HCT116 (cell line): ENCODE data around the gene SMTNL1. TPM values are rescaled to one million over a fixed set of nuclear protein-coding genes. Genes with fewer than 3 reads are reported as not detected.

ENCODE experiments used
- ATAC-seq: fragments of 200-7000 bp; cut with Tn5 transposase; 2 replicates; pipeline ENCODE4 v1.9.1; 2020; ENCODE audit warnings: mild to moderate bottlenecking, moderate library complexity
- BruUV-seq: library from RNA; stranded (reverse); fragments of 400-500 nt; replicated peaks from 2 replicates; lab custom pipeline; 2021; lab: Mats Ljungman, UMichigan
- CTCF ChIA-PET: fragments of 300-600 bp; sonication (Branson Sonifier 250); formaldehyde crosslinking; loops from one replicate; lab custom pipeline; 2021; ENCODE audit warnings: antibody characterized with exemption; lab: Charles Lee
- POLR2A ChIA-PET: fragments of 300-600, 350-600 bp; sonication (Branson Sonifier 250); formaldehyde crosslinking; loops from one replicate; lab custom pipeline; 2021; ENCODE audit warnings: antibody characterized with exemption; lab: Charles Lee
- RAD21 ChIA-PET, 2 experiments: fragments of 300-600 bp; sonication (Branson Sonifier 250); formaldehyde crosslinking; loops; one replicate each; lab custom pipeline; 2023; ENCODE audit warnings: low total read pairs in 2 of 2; ENCODE audit not compliant: uncharacterized antibody in 2 of 2, unreplicated experiment in 2 of 2, low non-redundant PET in 1 of 2; lab: Charles Lee
- DNase-seq: peaks from one replicate; pipeline ENCODE4 v3.0.0-alpha.2; 2010; ENCODE audit warnings: low read depth, low spot score
- H2AFZ ChIP-seq: fragments of 200-600 bp; shearing (Covaris generic), sonication (generic); 2 replicates; pipeline ENCODE4 v1.6.1; 2017; ENCODE audit warnings: low read depth, mixed run types, mixed read lengths, antibody characterized with exemption, low read length; ENCODE audit not compliant: poor library complexity, severe bottlenecking
- H3K27ac ChIP-seq: 2 replicates; pipeline ENCODE4 v1.5.1; 2012; ENCODE audit warnings: low read depth, low read length
- H3K27me3 ChIP-seq: fragments of 200-600 bp; sonication (generic); 2 replicates; pipeline ENCODE4 v1.6.1; 2016; ENCODE audit warnings: mixed run types, low read length, mixed read lengths; ENCODE audit not compliant: insufficient read depth
- H3K36me3 ChIP-seq, 2 experiments: fragments of 200-500 bp in 1 of 2; fragments of 200-600 bp in 1 of 2; sonication (Bioruptor generic) in 1 of 2; sonication (generic) in 1 of 2; 2 replicates each; pipeline versions ENCODE4 v1.5.1 to v1.6.1; 2014 to 2016; ENCODE audit warnings: low read length in 2 of 2, inconsistent platforms in 1 of 2, mixed read lengths in 1 of 2, mixed run types in 1 of 2; ENCODE audit not compliant: insufficient read depth in 2 of 2, control insufficient read depth in 1 of 2
- H3K4me1 ChIP-seq, 2 experiments: fragments of 200-600 bp in 1 of 2; sonication (generic) in 1 of 2; 2 replicates each; pipeline versions ENCODE4 v1.5.1 to v1.6.1; 2012 to 2017; ENCODE audit warnings: low read length in 2 of 2, inconsistent platforms in 1 of 2, mild to moderate bottlenecking in 1 of 2, mixed read lengths in 1 of 2, mixed run types in 1 of 2, moderate library complexity in 1 of 2; ENCODE audit not compliant: insufficient read depth in 2 of 2, control insufficient read depth in 1 of 2
- H3K4me2 ChIP-seq: fragments of 200-600 bp; sonication (generic); 2 replicates; pipeline ENCODE4 v1.6.1; 2017; ENCODE audit warnings: mixed run types, low read length, mixed read lengths
- H3K4me3 ChIP-seq, 2 experiments: fragments of 200-600 bp in 1 of 2; sonication (generic) in 1 of 2; replicated peaks in 1 of 2; 2 replicates each; pipeline ENCODE4 v1.5.1; 2011 to 2016; ENCODE audit warnings: low read length in 2 of 2, control low read depth in 1 of 2, low read depth in 1 of 2, mild to moderate bottlenecking in 1 of 2, mixed read lengths in 1 of 2, mixed run types in 1 of 2
- H3K79me2 ChIP-seq: fragments of 200-600 bp; sonication (generic); 2 replicates; pipeline ENCODE4 v1.6.1; 2017; ENCODE audit warnings: mild to moderate bottlenecking, mixed run types, low read length, moderate library complexity, mixed read lengths; ENCODE audit not compliant: insufficient read depth
- H3K9ac ChIP-seq: fragments of 200-600 bp; sonication (generic); 2 replicates; pipeline ENCODE4 v1.6.1; 2016; ENCODE audit warnings: low read length, mixed read lengths
- H3K9me2 ChIP-seq: fragments of 200-600 bp; sonication (generic), shearing (Covaris generic); 2 replicates; pipeline ENCODE4 v1.6.1; 2017; ENCODE audit warnings: mixed run types, mild to moderate bottlenecking, moderate library complexity; ENCODE audit not compliant: insufficient read depth
- H3K9me3 ChIP-seq, 2 experiments: fragments of 200-500 bp in 1 of 2; fragments of 200-600 bp in 1 of 2; sonication (Bioruptor generic) in 1 of 2; sonication (generic) in 1 of 2; 2 replicates each; pipeline ENCODE4 v1.6.1; 2014 to 2017; ENCODE audit warnings: low read length in 2 of 2, mixed read lengths in 2 of 2, inconsistent platforms in 1 of 2, low read depth in 1 of 2, mild to moderate bottlenecking in 1 of 2, mixed run types in 1 of 2, moderate library complexity in 1 of 2; ENCODE audit not compliant: control insufficient read depth in 1 of 2, insufficient read depth in 1 of 2
- H4K20me1 ChIP-seq: fragments of 200-600 bp; sonication (generic), shearing (Covaris generic); 2 replicates; pipeline ENCODE4 v1.6.1; 2017; ENCODE audit warnings: mixed run types, mild to moderate bottlenecking, moderate library complexity; ENCODE audit not compliant: insufficient read depth
- ELF1 ChIP-seq: IDR thresholded peaks from 2 replicates; pipeline ENCODE4 v1.6.1; 2012; ENCODE audit warnings: low read depth, borderline replicate concordance
- EZH2 ChIP-seq: fragments of 200-600 bp; sonication (generic); IDR thresholded peaks from 2 replicates; pipeline ENCODE4 v1.6.1; 2017; ENCODE audit warnings: antibody characterized with exemption, mixed run types
- POLR2A ChIP-seq: IDR thresholded peaks from 2 replicates; pipeline ENCODE4 v1.7.0; 2011; ENCODE audit warnings: borderline replicate concordance; ENCODE audit not compliant: insufficient read depth, insufficient read length; ENCODE audit errors: extremely low read depth
- POLR2AphosphoS5 ChIP-seq: IDR thresholded peaks from 2 replicates; pipeline ENCODE4 v1.6.1; 2011; ENCODE audit warnings: mild to moderate bottlenecking, low read depth, low read length, moderate library complexity
- SIN3A ChIP-seq: IDR thresholded peaks from 2 replicates; pipeline ENCODE4 v1.6.1; 2012; ENCODE audit warnings: low read depth
- SP1 ChIP-seq: IDR thresholded peaks from 2 replicates; pipeline ENCODE4 v1.6.1; 2012; ENCODE audit warnings: low read depth
- TCF7L2 ChIP-seq: IDR thresholded peaks from 2 replicates; pipeline ENCODE4 v1.7.0; 2011; ENCODE audit warnings: borderline replicate concordance, inconsistent platforms; ENCODE audit not compliant: insufficient read depth, insufficient read length; ENCODE audit errors: extremely low read depth
- ZFX ChIP-seq: fragments of 450-650 bp; IDR thresholded peaks from 2 replicates; pipeline ENCODE4 v1.6.1; 2017
- intact Hi-C: fragments of 100-400 bp; cut with micrococcal nuclease; formaldehyde crosslinking; loops from 2 replicates; pipeline ENCODE4 v1.10.0; 2022
- total RNA-seq: library from RNA; stranded (reverse); gene quantifications from one replicate; pipeline ENCODE4 v1.2.1, GENCODE V29; 2021; ENCODE audit not compliant: unreplicated experiment
- TF ChIP-seq, protein P1 (sequence below): IDR thresholded peaks from 2 replicates; pipeline ENCODE4 v1.6.1; 2012
- TF ChIP-seq, protein P2 (sequence below), 3 experiments: fragments of 200-600 bp in 1 of 3; sonication (generic) in 1 of 3; IDR thresholded peaks in 2 of 3; conservative IDR thresholded peaks in 1 of 3; 2 replicates each; pipeline ENCODE4 v1.5.1; 2012 to 2017; ENCODE audit warnings: low read depth in 2 of 3, low read length in 2 of 3, antibody characterized with exemption in 1 of 3, borderline replicate concordance in 1 of 3, control low read depth in 1 of 3, mild to moderate bottlenecking in 1 of 3, mixed read lengths in 1 of 3, mixed run types in 1 of 3, moderate library complexity in 1 of 3; ENCODE audit not compliant: insufficient read depth in 1 of 3

The SMTNL1 gene
- total RNA-seq, 1 experiment from 2014 or later = not detected

DNA sequence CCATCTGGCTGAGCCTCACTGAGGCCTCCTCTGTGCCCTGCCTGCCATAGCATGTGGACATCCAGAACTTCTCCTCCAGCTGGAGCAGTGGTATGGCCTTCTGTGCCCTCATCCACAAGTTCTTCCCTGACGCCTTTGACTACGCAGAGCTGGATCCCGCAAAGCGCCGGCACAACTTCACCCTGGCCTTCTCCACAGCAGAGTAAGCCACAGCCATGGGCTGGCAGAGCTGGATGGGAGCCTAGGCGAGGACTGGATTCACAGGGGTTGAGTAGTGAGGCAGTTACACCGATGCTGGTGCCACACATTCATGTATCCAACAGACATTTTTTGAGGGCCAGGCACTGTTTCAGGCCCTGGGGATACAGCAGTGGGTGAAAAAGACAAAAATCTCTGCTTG, 9.1 kb downstream of the SMTNL1 start:
- BruUV-seq = no TSS peak
- no peak for TF ChIP-seq POLR2AphosphoS5
- TF ChIP-seq SP1 = no peak
- TF ChIP-seq, protein P1, sequence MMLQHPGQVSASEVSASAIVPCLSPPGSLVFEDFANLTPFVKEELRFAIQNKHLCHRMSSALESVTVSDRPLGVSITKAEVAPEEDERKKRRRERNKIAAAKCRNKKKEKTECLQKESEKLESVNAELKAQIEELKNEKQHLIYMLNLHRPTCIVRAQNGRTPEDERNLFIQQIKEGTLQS = no peak
- no peak for TF ChIP-seq POLR2A
- no peak for DNase-seq
- no peak for ATAC-seq
- Histone ChIP-seq H3K9me3 (no peaks in the 10 kb centered on the region), H3K79me2 (no peaks in the 10 kb centered on the region), H2AFZ (no peak overlapping the region), H3K4me2 (no peak overlapping the region), H3K9me2 (no peaks in the 10 kb centered on the region), H4K20me1 (no peaks in the 10 kb centered on the region), H3K27me3 (no peaks in the 10 kb centered on the region), H3K4me3 (no peak overlapping the region), H3K36me3 (no peaks in the 10 kb centered on the region), H3K9ac (no peak overlapping the region), H3K27ac (no peak overlapping the region), H3K4me1 (peaks cover 0 to 12% of the 10 kb centered on the region in 2 experiments; a peak in 3 of 4 replicates)
- CTCF ChIA-PET = interaction anchor here (1.2 kb wide), 1 partner anchor 13 kb away, joined by 3 read pairs; no protein-coding TSS in a partner anchor
- POLR2A ChIA-PET = no interaction called here
- RAD21 ChIA-PET = no interaction called here
- intact Hi-C loops = no loop called here

DNA sequence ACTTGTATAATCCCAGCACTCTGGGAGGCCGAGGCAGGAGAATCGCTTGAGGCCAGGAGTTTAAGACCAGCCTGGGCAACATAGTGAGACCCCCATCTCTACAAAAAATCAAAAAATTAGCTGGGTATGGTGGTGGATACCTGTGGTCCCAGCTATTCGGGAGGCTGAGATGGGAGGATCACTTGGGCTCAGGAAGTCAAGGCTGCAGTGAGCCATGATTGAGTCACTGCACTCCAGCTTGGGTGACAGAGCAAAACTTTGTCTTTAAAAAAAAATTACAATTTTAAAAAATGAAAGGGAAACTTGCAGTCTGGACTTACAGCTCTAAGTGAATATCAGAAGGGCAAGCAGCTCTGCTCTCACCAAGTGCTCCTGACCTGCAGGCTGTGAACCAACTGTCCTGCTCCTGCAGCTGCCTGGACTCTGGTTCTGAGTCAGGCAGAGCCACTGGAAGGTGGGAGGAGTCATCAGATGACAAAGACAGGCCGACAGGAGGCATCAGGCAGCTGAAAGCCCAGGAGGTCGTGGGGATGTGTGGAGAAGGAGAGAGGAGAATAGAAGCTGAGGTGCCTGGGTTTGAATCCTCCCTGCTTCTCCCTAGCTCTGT, 9.6 kb downstream of the SMTNL1 start:
- Histone ChIP-seq H3K4me1 (peaks cover 0 to 12% of the 10 kb centered on the region in 2 experiments; a peak in 3 of 4 replicates), H3K27ac (no peak overlapping the region), H3K9me2 (no peaks in the 10 kb centered on the region), H3K4me3 (no peak overlapping the region), H3K4me2 (peak overlapping the region; percentile 30), H2AFZ (no peak overlapping the region), H3K79me2 (no peaks in the 10 kb centered on the region), H3K36me3 (no peaks in the 10 kb centered on the region), H3K27me3 (no peaks in the 10 kb centered on the region), H4K20me1 (no peaks in the 10 kb centered on the region), H3K9me3 (no peaks in the 10 kb centered on the region), H3K9ac (no peak overlapping the region)
- POLR2A ChIA-PET = no interaction called here
- DNase-seq (no peak), ATAC-seq (peak; percentile 88)
- CTCF ChIA-PET = interaction anchor here (1.2 kb wide), 1 partner anchor 13 kb away, joined by 3 read pairs; no protein-coding TSS in a partner anchor
- RAD21 ChIA-PET = interaction anchor here in 1 of 2 experiments (0.6 kb wide), 1 partner anchor 10 kb away, joined by 3 read pairs; no protein-coding TSS in a partner anchor
- intact Hi-C loops = no loop called here
- TF ChIP-seq ELF1 = no peak
- TF ChIP-seq, protein P2, sequence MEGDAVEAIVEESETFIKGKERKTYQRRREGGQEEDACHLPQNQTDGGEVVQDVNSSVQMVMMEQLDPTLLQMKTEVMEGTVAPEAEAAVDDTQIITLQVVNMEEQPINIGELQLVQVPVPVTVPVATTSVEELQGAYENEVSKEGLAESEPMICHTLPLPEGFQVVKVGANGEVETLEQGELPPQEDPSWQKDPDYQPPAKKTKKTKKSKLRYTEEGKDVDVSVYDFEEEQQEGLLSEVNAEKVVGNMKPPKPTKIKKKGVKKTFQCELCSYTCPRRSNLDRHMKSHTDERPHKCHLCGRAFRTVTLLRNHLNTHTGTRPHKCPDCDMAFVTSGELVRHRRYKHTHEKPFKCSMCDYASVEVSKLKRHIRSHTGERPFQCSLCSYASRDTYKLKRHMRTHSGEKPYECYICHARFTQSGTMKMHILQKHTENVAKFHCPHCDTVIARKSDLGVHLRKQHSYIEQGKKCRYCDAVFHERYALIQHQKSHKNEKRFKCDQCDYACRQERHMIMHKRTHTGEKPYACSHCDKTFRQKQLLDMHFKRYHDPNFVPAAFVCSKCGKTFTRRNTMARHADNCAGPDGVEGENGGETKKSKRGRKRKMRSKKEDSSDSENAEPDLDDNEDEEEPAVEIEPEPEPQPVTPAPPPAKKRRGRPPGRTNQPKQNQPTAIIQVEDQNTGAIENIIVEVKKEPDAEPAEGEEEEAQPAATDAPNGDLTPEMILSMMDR (IDR thresholded peaks at IDR 0.05 in 2 of 3, conservative IDR thresholded peaks at IDR 0.05 in 1 of 3; ENCODE audit: borderline replicate concordance in 1 of 3, insufficient read depth in 1 of 3, low read depth in 2 of 3, low read length in 2 of 3) = no peak
- no peak for TF ChIP-seq EZH2
- peak; percentile 51 for TF ChIP-seq TCF7L2
- TF ChIP-seq SIN3A = no peak
- no peak for TF ChIP-seq ZFX
- BruUV-seq = no TSS peak
